Astrocyte (in vitro differentiated cells and primary cell): ENCODE results near the gene HSPBP1.

Source experiments
- CTCF ChIP-seq: IDR thresholded peaks from 2 replicates; pipeline ENCODE4 v1.5.1; 2011; ENCODE audit warnings: low read depth, mild to moderate bottlenecking, inconsistent platforms, low read length, moderate library complexity; ENCODE audit not compliant: insufficient read depth
- EZH2 ChIP-seq: IDR thresholded peaks from 2 replicates; pipeline ENCODE4 v1.6.1; 2012; ENCODE audit warnings: mild to moderate bottlenecking, low read length, inconsistent platforms; ENCODE audit not compliant: insufficient read depth

DNA sequence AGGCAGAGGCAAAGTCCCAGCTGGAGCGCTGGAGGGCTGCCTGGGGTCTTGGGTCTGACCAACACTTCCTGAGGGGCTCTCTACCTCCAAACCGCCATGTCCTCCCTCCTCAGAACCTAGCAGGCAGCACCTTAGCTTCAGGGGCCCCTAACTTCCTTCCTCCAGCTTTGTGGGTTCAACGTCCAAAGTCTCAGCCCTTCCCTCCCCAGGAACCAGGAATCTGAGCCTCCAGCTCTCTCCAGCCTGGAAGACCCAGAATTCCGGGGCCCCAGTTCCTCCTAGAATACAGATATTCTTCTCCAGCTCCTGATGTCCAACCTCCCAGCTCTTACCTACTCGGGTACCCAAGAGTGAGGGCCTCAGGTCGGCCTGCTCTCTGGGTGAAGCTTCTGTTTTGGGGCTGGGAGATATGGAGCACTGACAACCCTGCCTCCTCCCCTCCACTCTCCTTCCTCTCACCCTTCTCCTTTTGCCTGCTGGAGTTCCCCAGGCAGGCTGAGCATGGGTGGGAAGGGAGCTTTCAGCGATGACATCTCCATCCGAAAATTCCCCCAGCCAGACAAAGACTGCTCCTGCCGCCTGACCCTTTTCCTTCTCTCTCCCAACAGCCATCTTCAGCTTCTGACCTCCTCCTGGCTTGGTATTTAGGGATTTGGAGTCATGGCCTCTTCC lies 41.7 kb upstream of the HSPBP1 start:
- TF ChIP-seq CTCF (no peak), EZH2 (no peak)
